Umbilical cord (tissue), 2 donors: ENCODE data around the gene RASGRP4. TPM values are rescaled to one million over a fixed set of nuclear protein-coding genes. Genes with fewer than 3 reads are reported as not detected.
"Not testable (repeated sequence)": the region's sequence is repeated elsewhere in the genome, so short reads cannot be mapped to it uniquely, and the experiment has no call there.

Source experiments
- DNase-seq: peaks from one replicate; pipeline ENCODE4 v3.0.0-alpha.2; 2015; ENCODE audit warnings: low spot score
- total RNA-seq: library from RNA; depleted of rRNA; stranded (reverse); fragments of >200 nt; gene quantifications from one replicate; pipeline ENCODE4 v1.2.3, GENCODE V29; 2014; ENCODE audit warnings: low replicate concordance; ENCODE audit not compliant: insufficient read depth

Gene RASGRP4
- total RNA-seq, 1 donor from 2014 or later, result 0.96 TPM

- DNase-seq, result no peak
Measured at GRCh38 chr19:38445362-38445761, 19.3 kb upstream of the RASGRP4 start.

- no peak for DNase-seq
Measured at GRCh38 chr19:38444026-38444425, 18.0 kb upstream of the RASGRP4 start.

- DNase-seq, result no peak
Measured at GRCh38 chr19:38443458-38443999, 17.5 kb upstream of the RASGRP4 start.

GRCh38 chr19:38442736-38443135, 16.7 kb upstream of the RASGRP4 start:
- no peak for DNase-seq

DNA sequence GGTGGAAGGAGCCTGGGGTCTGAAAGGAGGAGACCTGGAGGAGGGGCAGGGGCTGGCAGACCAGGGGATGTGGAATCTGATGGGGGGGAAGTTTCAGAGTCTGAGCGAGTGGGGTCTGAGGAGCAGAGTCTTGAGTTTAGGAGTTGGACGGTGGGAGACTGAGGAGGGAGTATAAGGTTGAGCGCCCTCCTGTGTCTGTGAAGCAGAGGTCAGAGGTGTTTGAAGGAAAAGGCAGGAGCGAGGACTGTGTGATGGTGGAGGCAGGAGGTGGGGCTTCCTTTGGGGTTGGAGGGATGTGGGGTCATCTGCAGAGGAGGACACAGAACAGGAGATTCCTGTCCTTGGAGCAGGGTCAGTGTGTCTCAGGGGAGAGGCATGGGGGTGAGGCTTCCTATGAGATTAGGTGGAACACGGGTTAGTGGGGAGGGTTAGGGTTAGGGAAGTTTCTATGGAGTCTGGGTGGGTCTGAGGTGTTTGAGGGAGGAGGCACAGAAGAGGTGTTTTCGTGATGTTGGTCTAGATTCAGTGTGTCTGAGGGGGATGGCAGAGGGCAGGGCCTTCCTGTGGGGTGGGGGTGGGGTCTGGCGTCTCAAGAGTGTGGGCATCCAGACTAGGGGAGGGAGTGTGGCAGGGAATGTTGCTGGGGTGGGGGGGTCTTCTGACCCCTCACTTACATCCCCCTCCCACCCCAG, 15.8 kb upstream of the RASGRP4 start:
- DNase-seq, result no peak

- no peak for DNase-seq
Measured at GRCh38 chr19:38440592-38440991, 14.6 kb upstream of the RASGRP4 start.

DNA sequence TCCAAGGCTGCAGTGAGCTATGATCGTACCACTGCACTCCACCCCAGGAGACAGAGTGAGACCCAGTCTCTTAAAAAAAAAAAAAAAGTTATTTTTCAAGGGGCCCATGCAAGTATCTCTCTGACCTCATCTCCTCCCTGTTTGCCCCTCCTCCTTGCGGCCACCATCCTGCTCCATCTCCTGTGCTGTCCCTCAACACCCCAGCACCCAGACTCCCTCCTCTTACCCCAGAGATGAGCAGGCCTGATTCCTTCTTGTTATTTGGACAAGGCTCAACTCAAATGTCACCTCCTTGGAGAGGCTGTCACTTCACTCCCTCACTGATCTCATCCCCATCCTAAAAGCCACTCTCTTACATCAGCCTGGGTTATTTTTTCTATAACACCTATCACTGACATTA, 11.9 kb upstream of the RASGRP4 start:
- no peak for DNase-seq

DNA sequence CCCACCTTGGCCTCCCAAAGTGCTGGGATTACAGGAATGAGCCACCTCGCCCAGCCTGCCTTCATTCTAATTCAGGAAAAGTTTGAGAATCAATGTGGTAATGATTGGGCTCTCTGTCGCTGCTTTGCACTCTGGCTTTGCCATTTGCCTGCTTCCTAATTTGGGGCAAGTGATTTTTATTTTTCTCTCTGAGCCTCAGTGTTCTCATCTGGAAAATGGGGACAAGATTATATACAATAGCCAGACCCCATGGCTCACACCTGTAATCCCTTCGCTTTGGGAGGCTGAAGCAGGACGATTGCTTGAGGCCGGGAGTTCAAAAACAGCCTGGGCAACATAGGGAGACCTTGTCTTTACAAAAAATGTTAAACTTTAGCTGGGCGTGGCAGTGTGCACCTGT, 11.3 kb upstream of the RASGRP4 start:
- no peak for DNase-seq

GRCh38 chr19:38434549-38435051, 8.6 kb upstream of the RASGRP4 start:
- DNase-seq, result peak; percentile 30

DNA sequence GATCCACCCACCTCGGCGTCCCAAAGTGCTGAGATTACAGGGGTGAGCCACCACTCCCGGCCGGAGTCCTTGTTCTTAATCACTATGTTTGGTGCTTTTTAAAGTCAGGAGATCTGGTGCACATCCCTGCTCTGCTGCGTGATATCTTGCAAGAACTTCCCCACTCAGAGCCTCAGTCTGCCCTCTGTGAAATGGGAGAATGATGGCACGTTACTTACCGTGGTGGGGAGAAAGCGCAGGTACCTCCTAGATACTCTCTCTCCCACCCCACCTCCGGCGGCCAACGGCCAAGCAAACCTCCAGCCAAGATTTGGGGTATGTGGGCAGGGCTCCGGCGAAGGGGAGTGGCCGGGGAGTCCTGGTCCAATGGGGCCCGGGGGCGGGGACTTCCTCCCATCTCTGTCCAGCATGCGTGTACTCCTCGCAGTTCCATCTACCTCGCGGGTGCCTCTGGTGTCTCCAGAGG, 7.3 kb upstream of the RASGRP4 start, which contains the start of gene RYR1:
Gene RYR1, plus strand, starts transcription at position 424 of the 466 bp plus-strand sequence. CDS start 139 bp downstream, outside the sequence.
- DNase-seq, result peak; percentile 35

DNA sequence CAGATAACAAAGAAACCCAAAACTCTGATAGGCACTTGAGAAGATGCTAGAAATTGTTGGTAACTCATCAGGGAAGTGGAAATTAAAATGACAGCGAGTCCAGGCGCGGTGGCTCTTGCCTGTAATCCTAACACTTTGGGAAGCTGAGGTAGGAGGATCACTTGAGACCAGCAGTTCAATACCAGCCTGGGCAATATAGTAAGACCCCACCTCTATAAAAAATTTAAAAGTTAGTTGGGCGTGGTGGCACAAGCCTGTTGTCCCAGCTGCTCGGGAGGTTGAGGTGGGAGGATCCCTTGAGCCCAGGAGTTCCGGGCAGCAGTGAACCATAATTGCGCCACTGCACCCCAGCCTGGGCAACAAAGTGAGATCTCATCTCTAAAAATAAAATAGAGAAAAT, 4.9 kb upstream of the RASGRP4 start:
- no peak for DNase-seq

- DNase-seq, result no peak
Measured at GRCh38 chr19:38429811-38430156, 3.8 kb upstream of the RASGRP4 start.

GRCh38 chr19:38429055-38429810, 3.2 kb upstream of the RASGRP4 start:
- no peak for DNase-seq

GRCh38 chr19:38427035-38427677, 1.1 kb upstream of the RASGRP4 start:
- not testable (repeated sequence) for DNase-seq

DNA sequence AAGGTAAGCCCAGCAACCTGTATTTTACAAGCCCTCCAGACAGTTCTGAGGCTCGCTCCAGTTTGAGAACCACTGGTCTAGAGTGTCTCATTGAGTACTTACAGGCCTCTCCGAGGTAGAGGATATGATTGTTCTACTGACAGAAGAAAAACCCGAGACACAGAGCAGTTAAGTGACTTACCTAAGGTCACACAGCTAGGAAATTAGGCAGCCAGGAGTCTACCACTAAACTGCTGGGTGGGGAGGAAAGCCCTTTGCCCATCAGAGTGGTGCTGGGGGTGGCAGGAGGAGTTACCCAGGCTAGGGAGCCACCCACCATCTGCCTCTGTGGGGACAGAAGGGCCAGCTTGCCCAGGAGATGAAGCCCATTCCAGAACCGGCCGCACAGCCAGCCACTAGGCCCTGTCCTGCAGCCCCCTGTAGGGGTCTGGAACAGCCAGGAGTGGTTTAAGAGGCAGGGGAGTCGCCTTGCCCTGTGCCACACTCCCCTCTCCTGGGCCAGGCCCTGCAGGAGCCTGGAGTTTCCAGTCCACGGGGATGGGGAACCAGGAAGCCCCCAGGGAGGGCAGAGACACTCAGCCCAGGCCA, 703 bp downstream of the RASGRP4 start:
- DNase-seq, result no peak

DNA sequence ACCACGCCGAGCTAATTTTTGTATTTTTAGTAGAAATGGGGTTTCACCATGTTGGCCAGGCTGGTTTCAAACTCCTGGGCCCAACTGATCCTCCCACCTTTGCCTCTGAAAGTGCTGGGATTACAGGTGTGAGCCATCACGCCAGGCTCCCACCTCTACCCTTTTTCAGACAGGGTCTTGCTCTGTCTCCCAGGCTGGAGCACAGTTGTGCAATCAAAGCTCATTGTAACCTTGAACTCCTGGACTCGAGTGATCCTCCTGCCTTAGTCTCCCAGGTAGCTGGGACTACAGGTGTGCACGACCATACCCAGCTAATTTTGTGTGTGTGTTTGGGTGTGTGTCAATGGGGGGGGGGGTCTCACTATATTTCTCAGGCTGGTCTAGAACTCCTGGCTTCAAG, 1.7 kb downstream of the RASGRP4 start:
- DNase-seq, result no peak

DNA sequence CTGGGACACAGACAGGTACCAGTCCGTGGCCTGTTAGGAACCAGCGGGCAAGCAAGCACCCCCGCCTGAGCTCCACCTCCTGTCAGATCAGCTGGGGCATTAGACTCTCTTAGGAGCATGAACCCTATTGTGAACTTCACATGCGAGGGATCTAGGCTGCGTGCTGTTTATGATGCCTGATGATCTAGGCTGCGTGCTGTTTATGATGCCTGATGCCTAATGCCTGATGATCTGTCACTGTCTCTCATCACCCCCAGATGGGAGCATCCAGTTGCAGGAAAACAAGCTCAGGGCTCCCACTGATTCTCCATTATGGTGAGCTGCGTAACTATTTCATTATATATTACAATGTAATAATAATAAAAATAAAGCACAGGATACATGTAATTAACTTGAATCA, 3.6 kb downstream of the RASGRP4 start:
- DNase-seq, result no peak

GRCh38 chr19:38421856-38422255, 4.2 kb downstream of the RASGRP4 start:
- no peak for DNase-seq

- DNase-seq, result no peak
Measured at GRCh38 chr19:38420935-38421334, 5.1 kb downstream of the RASGRP4 start.

DNA sequence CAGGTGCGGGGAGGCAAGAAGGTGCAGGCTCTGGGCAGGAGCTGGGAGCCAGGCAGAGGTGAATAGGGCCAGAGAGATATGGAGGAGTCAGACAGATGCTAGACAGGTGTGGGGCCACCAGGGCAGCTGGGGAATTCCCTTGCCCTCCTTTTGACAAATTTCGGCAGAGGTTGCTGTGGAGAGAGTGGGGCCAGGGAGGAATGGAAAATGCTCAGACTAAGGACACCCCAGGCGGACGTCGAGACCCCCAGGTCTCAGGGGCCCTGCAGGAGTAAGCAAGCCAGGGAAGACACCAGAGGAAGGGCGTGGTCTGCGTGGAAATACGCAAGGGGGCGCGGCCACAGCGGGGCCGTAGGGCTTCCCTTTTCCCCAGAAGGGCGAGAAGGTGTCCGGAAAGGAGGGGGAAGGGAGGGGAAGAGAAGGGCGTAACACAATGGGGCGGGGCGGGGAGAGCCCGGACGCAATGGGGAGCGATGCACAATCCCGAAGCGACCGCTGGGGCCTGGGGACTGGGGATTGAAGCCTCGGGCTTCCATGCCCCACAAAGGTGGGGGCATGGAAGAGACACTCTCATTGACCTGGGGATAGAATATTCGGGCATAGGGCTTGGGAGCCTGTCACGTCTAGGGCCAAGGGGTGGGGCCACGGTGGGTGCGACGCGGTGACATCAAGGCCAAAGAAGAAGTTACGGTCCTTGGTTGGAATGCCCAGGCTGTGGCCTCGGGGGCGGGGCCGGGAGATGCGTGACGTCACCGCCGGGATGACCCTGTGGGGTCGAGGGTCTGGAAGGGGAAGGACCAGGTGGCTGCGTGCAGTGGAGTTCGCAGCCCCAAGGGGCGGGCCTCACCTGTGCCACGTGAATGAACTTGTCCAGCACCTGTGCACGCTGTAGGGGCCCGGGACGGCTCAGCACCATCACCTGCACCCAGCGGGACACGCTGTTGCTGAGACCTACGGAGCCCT, 8.2 kb downstream of the RASGRP4 start:
- DNase-seq, result peak; percentile 23

DNA sequence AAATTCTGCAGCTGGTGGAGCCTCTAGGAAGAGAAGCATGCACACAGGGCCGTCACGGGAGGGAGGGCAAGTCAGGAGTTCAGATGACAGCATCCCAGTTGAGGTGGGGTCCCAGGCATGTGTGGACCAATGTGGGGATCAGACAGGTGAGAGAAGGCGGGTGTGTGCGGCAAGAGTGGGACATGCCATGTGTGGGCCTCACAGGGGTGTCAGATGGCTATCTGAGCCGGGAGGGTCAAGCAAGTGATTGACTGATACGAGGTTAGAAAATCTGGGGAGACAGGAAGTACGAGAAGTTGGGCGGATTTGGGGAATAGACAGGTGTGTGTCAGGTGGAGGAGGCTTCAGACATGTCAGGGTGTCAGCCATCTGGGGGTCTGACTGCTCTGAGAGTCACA, 8.9 kb downstream of the RASGRP4 start:
- no peak for DNase-seq
